ENCODE data around the gene EHMT2. TPM values are rescaled to one million over a fixed set of nuclear protein-coding genes. Genes with fewer than 3 reads are reported as not detected.

EHMT2 gene
- total and polyA plus RNA-seq, 2 of the 13 experiments (the other 11 are each of a cell fraction or from before 2014, with no cell fraction given), result 55.2 to 69.2 TPM

DNA sequence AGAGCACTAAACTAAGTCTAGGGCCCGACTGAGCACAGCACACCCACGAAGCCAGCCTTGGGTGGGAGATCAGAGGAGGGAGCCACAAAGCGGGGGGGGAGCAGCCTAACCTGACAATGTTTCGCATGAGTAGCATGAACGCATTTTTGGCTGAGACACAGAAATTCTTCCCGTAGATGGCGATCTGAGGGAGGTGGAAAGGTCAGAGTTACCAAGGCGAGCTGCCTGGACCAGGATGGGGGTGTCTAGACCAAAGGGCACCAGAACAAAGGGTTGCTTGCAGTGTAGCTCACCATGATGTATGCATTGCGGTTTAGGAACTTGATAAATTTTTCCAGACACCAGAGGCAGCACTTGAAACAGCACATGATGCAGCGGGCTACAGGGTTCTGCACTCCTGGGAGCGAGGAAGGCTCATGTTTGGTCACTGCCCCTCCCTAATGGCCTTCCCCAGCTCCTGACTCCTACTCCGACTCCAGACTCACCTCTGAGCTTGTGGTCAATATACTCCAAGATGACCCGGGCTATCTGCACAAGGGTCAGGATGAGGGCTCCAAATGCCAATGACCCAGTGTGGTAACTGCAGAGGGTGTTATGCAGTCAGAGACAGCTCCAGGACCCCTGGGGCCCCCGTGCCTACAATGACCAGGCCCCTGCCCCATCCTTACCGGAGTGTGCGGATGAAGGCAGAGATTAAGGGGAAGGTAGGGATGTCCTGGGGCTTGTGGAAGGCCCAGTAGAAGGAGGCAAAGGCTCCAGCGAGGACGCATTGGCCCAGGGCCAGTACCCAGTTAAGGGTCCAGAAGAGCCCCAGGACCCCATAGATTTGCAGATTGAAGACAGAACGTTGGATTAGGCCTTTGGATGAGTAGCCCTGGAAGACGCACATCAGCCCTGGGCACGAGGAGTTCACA, 32.0 kb downstream of the EHMT2 start (continued):
- TF ChIP-seq, protein P1, sequence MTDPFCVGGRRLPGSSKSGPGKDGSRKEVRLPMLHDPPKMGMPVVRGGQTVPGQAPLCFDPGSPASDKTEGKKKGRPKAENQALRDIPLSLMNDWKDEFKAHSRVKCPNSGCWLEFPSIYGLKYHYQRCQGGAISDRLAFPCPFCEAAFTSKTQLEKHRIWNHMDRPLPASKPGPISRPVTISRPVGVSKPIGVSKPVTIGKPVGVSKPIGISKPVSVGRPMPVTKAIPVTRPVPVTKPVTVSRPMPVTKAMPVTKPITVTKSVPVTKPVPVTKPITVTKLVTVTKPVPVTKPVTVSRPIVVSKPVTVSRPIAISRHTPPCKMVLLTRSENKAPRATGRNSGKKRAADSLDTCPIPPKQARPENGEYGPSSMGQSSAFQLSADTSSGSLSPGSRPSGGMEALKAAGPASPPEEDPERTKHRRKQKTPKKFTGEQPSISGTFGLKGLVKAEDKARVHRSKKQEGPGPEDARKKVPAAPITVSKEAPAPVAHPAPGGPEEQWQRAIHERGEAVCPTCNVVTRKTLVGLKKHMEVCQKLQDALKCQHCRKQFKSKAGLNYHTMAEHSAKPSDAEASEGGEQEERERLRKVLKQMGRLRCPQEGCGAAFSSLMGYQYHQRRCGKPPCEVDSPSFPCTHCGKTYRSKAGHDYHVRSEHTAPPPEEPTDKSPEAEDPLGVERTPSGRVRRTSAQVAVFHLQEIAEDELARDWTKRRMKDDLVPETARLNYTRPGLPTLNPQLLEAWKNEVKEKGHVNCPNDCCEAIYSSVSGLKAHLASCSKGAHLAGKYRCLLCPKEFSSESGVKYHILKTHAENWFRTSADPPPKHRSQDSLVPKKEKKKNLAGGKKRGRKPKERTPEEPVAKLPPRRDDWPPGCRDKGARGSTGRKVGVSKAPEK (CRISPR knock-in tag; IDR thresholded peaks at IDR 0.05; ENCODE audit: borderline replicate concordance), result no peak
- TF ChIP-seq SP1 (IDR thresholded peaks at IDR 0.05) (no peak), SP1 (CRISPR knock-in tag; IDR thresholded peaks at IDR 0.05) (no peak; the same call in 1 of the 2 replicates), FOXA1 (IDR thresholded peaks at IDR 0.05) (no peak), FOXA1 (CRISPR knock-in tag; IDR thresholded peaks at IDR 0.05) (peak; percentile 83), CCDC6 (CRISPR knock-in tag; IDR thresholded peaks at IDR 0.05) (no peak), NR2F2 (IDR thresholded peaks at IDR 0.05; ENCODE audit: borderline replicate concordance, low read depth) (peak; percentile 95), HCFC1 (IDR thresholded peaks at IDR 0.05; ENCODE audit: low read depth, low read length) (no peak), SOX13 (IDR thresholded peaks at IDR 0.05) (peak; percentile 93), SOX13 (CRISPR knock-in tag; conservative IDR thresholded peaks at IDR 0.05 in 1 of 2, IDR thresholded peaks at IDR 0.05 in 1 of 2) (peak in 1 of 2 experiments; percentile 98; a peak in 2 of 4 replicates), MAFG (CRISPR knock-in tag; IDR thresholded peaks at IDR 0.05) (no peak), TOE1 (CRISPR knock-in tag; IDR thresholded peaks at IDR 0.05) (no peak), ZNF83 (CRISPR knock-in tag; IDR thresholded peaks at IDR 0.05; ENCODE audit: borderline replicate concordance) (no peak), MAF1 (CRISPR knock-in tag; IDR thresholded peaks at IDR 0.05; ENCODE audit: borderline replicate concordance) (no peak), MEIS2 (CRISPR knock-in tag; IDR thresholded peaks at IDR 0.05) (peak; percentile 67; the same call in 1 of the 2 replicates)
- TF ChIP-seq, protein P2, sequence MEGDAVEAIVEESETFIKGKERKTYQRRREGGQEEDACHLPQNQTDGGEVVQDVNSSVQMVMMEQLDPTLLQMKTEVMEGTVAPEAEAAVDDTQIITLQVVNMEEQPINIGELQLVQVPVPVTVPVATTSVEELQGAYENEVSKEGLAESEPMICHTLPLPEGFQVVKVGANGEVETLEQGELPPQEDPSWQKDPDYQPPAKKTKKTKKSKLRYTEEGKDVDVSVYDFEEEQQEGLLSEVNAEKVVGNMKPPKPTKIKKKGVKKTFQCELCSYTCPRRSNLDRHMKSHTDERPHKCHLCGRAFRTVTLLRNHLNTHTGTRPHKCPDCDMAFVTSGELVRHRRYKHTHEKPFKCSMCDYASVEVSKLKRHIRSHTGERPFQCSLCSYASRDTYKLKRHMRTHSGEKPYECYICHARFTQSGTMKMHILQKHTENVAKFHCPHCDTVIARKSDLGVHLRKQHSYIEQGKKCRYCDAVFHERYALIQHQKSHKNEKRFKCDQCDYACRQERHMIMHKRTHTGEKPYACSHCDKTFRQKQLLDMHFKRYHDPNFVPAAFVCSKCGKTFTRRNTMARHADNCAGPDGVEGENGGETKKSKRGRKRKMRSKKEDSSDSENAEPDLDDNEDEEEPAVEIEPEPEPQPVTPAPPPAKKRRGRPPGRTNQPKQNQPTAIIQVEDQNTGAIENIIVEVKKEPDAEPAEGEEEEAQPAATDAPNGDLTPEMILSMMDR (CRISPR knock-in tag; IDR thresholded peaks at IDR 0.05), result peak; percentile 68
- TF ChIP-seq, protein P3, sequence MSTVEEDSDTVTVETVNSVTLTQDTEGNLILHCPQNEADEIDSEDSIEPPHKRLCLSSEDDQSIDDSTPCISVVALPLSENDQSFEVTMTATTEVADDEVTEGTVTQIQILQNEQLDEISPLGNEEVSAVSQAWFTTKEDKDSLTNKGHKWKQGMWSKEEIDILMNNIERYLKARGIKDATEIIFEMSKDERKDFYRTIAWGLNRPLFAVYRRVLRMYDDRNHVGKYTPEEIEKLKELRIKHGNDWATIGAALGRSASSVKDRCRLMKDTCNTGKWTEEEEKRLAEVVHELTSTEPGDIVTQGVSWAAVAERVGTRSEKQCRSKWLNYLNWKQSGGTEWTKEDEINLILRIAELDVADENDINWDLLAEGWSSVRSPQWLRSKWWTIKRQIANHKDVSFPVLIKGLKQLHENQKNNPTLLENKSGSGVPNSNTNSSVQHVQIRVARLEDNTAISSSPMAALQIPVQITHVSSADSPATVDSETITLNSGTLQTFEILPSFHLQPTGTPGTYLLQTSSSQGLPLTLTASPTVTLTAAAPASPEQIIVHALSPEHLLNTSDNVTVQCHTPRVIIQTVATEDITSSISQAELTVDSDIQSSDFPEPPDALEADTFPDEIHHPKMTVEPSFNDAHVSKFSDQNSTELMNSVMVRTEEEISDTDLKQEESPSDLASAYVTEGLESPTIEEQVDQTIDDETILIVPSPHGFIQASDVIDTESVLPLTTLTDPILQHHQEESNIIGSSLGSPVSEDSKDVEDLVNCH (CRISPR knock-in tag; IDR thresholded peaks at IDR 0.05), result no peak
- TF ChIP-seq, protein P4, sequence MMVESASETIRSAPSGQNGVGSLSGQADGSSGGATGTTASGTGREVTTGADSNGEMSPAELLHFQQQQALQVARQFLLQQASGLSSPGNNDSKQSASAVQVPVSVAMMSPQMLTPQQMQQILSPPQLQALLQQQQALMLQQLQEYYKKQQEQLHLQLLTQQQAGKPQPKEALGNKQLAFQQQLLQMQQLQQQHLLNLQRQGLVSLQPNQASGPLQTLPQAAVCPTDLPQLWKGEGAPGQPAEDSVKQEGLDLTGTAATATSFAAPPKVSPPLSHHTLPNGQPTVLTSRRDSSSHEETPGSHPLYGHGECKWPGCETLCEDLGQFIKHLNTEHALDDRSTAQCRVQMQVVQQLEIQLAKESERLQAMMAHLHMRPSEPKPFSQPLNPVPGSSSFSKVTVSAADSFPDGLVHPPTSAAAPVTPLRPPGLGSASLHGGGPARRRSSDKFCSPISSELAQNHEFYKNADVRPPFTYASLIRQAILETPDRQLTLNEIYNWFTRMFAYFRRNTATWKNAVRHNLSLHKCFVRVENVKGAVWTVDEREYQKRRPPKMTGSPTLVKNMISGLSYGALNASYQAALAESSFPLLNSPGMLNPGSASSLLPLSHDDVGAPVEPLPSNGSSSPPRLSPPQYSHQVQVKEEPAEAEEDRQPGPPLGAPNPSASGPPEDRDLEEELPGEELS (CRISPR knock-in tag; IDR thresholded peaks at IDR 0.05), result peak; percentile 89
- TF ChIP-seq, protein P5, sequence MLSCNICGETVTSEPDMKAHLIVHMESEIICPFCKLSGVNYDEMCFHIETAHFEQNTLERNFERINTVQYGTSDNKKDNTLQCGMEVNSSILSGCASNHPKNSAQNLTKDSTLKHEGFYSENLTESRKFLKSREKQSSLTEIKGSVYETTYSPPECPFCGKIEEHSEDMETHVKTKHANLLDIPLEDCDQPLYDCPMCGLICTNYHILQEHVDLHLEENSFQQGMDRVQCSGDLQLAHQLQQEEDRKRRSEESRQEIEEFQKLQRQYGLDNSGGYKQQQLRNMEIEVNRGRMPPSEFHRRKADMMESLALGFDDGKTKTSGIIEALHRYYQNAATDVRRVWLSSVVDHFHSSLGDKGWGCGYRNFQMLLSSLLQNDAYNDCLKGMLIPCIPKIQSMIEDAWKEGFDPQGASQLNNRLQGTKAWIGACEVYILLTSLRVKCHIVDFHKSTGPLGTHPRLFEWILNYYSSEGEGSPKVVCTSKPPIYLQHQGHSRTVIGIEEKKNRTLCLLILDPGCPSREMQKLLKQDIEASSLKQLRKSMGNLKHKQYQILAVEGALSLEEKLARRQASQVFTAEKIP (CRISPR knock-in tag; IDR thresholded peaks at IDR 0.05; ENCODE audit: borderline replicate concordance), result no peak

Measured in HepG2 (cell line).